GM15510 (cell line): ENCODE measurements around the gene CCDC138.

Source experiments
- POLR2A ChIP-seq: IDR thresholded peaks from 3 replicates; pipeline ENCODE4 v1.6.1; 2011; ENCODE audit warnings: borderline replicate concordance; ENCODE audit not compliant: insufficient read length; ENCODE audit errors: extremely low read depth

CCDC138 gene

DNA sequence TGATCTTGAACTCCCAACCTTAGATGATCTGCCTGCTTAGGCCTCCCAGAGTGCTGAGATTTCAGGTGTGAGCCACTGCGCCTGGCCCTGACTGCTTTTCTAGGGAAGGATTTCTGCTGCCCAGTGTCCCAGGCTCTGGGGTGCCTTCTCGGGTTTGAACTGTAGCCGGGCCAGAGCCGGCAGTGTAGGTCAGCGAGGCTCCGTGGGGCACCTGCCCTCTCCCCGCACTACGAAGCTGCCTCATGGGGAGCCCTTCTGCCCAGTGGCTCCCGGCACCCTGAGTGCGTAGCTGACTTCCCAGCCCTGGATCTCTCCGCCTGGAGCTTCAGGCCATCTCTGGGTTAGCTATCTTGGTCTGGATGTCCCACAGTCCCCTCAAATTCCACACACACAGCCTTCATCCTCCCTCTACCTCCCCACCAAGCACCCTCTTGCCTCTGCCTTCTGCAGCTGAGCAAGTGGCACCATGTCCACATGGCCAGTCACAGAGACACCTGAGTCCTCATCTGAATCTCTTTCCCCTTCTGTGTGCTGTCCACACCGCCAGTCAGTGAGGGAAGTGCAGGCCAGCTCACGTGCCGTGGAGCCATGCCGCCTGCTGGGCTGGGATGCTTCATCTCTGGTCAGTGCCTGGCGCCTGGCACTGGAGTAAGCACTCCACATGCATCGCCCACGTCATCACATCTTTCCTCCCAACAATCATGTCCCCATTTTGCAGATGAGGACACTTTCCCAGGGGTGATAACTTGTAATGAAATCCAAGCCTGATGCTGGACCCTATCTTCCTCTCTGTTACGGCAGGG is 133.2 kb downstream of the CCDC138 start:
- TF ChIP-seq POLR2A = no peak

DNA sequence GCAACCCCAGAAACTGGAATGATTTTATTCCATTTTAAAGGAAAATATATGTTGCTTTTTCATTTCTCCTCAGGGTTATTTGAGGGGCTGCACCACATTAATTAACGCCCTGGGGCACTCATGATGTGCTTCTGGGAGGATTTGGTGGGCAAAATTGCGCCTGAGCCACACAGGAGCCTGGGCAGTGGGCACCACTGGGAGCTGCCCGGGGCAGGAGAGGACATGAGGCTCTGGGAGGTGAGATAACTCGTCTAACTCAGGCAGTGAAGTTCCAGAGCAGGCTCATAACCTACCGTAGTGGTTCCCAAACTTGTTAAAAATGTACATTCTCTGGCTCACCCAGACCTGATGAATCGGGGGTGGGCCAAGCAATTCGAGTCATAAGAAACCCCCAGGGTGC is 134.1 kb downstream of the CCDC138 start:
- no peak for TF ChIP-seq POLR2A

DNA sequence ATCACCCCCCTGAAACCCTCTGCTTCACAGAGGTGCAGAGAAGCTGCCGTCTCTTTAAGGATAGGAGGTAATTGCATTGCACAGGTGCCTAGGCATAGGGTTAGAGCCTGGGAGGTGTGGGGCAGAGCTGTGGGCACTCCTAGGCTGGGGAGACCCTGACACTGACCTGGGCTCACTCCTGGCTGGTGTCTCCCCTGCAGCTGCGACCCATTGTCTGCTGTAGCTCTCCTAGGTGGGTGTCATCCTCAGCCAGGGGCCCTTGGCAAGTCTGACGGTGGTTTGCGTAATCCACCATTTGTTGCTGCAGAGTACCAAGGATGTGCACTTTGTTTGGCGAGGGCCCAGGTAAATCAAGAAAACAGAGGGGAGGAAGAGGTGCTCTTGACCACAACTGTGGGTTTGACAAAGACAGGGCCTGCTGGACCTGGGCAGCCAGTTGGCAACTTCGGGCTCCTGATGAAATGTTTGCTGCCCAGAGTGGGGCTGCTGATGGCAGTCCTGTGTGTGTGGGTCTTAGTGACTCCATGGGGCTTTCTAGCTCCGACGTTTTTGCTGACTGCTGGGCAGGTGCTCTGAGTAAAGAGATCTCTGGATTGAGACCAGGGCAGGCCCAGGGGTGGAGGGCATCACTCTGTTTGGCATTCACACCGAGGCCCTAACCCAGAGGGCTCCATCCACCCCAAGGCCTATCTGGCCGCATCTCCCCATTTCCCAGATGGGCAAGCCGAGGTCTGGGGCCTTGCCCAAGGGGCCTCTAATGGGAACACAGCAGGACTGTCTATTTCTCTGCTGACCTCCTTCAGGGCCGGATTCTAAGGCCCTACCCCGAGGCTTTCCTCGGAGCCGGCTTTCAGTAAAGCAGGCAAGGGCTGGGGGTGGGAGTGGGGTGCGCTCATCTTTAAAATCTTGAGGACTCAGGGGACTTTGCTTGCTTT is 134.8 kb downstream of the CCDC138 start:
- no peak for TF ChIP-seq POLR2A

DNA sequence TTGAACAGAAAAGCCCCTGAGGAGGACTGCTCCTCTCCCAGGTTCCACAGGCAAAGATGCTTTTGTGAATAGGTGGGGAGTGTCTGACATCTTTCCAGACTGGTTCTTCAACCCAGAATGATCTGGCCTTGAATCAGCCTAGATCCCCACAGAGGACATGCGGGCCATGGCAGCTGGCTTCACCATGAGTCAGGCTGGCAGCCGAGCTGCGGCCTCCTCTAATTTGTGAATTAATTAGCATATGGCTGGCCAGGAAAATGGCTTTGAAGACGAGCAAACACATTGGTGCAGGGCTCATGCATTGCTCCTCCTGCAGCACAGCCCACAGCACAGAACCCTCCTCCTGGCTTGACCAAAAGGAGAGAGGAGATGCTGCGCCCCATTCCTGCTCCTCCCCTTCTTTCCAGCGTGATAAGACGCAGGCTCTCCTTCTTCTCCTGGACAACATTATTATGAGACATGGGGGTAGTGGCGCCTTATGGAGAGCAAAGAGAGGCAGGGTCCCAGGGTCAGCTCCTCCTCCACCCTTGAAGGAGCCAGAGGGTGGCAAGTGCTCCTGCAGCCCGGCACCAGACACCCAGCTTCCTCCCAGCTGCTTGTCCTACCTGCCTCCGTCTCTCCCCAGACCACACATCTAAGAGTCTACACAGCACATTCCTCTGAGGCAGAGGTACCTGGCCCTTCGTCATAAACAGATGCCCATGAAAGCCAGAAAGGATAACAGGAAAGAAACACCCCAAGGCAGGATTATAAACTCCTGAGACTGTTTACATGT is 135.8 kb downstream of the CCDC138 start:
- no peak for TF ChIP-seq POLR2A

DNA sequence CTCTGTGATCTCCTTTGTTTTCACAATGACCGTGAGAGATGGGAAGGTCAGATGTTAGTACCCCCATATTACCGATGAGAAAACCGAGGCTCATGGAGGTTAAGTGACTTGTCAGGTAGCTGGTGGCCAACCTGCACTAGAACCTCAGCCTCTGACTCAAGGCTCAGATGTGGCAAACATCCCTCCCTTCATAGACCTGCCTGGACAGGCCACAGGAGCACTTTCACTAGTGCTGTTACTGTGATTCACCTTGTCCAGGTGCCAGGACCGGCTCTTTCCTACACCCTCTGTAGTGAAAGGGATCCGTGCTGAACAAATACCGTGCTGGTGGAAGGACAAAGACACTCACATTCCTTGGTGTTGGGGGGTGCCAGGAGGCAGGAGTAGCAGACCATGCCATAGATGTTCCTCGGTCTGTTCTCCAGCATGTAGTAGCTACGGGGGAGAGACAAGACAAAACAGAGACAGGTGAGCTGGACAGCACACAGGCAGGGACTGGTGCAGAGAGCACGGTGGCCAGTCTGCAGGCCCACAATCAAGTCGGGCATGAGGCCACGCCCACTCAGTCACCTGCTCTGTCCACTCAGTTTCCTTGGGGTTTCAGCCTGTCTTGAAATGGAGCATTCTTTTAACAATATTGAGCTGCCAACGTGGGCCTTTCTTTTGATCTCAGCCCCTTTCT is 136.6 kb downstream of the CCDC138 start:
- no peak for TF ChIP-seq POLR2A

DNA sequence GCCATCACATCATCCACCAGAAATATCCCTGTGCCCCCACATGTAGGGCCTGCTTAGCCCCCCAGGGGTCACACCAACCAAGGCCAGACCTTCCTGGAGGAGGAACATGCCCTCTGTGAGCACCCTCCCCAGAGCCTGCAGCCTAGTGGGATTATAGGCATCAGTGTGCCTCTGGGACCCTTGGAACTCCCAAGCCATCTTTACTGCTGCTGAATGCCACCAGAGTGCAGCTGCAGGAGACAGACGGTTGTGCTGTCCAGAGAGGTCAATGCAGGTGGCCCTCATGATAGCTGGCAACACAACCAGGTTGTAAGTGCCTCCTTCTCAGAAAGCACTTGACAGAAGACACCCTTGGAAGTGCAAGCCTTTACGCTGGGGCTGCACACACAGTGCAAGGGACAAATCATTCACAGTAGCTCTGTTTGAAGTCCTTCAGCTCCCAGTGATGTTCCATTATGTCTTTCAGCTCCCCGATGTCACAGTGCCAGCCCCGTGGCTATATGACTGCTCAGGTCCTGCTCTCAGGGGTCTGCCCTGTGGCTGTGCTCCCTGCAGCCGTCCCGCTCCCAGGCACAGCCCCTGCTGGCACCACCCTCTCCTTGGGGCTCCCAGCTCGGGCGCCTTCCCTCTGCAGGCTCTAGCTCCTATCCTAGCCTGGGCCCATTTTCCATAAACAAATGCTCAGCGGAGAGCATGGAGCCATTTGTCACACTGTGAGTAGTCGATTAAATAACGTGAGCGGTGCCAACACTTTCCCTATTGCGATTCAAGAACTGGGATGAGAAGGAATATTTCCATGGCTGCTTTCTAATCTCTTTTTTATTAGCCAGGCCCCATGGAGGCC is 137.4 kb downstream of the CCDC138 start:
- TF ChIP-seq POLR2A = no peak

DNA sequence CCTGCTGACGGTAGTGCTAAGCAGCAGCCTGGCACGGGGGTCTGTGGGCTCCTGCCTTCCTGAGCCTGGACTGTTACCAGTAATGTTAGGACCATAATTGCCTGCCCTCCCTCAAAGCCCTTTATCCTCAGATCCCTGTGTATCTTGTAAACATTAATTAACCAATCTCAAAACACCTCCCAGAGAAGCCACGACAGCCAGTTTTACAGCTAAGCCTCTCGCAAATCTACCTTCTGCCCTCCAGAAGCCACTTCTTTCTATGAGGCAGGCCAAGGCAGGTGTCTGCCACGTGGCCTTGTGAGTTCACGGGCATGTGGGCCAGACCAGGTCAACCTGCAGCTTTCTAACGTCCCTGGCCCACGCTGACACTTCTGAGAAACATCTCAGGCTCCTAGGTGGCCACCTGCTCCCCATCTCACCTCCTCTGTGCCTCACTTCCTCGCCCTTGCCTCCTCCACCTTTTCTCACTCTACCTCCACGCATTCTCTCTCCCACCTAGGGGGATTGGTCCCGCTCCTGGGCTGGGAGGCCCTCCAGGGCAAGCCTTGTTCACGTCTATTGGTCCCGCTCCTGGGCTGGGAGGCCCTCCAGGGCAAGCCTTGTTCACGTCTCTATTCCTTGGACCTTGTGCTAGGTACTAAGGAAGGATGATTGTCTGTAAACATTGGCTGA is 138.1 kb downstream of the CCDC138 start:
- TF ChIP-seq POLR2A = no peak

DNA sequence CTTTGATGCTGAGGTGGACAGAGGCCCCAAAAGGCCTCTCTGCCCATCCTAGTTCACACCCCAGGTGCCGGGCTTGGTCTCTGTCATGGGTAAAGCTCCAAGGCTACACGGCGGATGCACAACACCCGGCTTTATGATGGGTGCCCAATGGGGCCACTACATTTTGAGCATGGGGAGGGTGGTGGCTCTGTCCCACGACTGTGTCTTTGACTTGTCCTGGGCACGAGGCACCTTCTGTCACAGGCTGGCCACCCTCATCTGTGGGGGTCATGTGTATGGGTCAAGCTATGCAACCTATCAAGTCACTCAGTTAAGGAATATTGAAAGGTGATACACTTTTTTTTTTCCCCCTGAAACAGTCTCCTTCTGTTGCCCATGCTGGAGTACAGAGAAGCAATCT is 138.7 kb downstream of the CCDC138 start:
- no peak for TF ChIP-seq POLR2A

DNA sequence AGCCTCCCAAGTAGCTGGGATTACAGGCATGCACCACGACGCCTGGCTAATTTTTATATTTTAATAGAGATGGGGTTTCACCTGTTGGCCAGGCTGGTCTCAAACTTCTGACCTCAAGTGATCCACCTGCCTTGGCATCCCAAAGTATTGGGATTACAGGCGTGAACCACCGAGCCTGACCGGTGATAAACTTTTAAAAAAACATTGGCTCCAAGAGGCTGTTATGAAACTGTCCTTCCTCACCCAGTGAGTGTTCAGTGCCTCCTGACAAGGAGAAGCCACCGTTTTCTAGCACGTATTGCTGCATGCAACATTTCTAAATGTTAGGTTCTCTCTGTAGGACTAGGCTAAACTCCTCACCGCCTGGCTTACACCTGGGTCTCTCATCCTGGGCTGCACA is 139.2 kb downstream of the CCDC138 start:
- TF ChIP-seq POLR2A = no peak
